GM12864 (cell line): ENCODE measurements around the gene TM4SF1.

Experiments used
- DNase-seq: peaks from one replicate; pipeline ENCODE4 v3.0.0-alpha.2; 2011; ENCODE audit warnings: low read depth
- H3K4me3 ChIP-seq: 2 replicates; pipeline ENCODE4 v1.5.1; 2011; ENCODE audit warnings: mild to moderate bottlenecking, low read depth, low read length, control low read depth
- TF ChIP-seq, protein P1 (sequence below): IDR thresholded peaks from 2 replicates; pipeline ENCODE4 v1.5.1; 2011; ENCODE audit warnings: low read depth, mild to moderate bottlenecking, moderate library complexity, low read length, control low read depth, inconsistent platforms; ENCODE audit errors: missing control alignments

Gene TM4SF1, protein sequence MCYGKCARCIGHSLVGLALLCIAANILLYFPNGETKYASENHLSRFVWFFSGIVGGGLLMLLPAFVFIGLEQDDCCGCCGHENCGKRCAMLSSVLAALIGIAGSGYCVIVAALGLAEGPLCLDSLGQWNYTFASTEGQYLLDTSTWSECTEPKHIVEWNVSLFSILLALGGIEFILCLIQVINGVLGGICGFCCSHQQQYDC

GRCh38 chr3:149377408-149378364 lies at the start of gene TM4SF1:
Gene TM4SF1 (minus strand): TSS chr3:149377649. CDS start chr3:149377547, 102 bp downstream.
- H3K4me3 ChIP-seq, result no peak within 1 kb of the TSS
- TF ChIP-seq, protein P1, sequence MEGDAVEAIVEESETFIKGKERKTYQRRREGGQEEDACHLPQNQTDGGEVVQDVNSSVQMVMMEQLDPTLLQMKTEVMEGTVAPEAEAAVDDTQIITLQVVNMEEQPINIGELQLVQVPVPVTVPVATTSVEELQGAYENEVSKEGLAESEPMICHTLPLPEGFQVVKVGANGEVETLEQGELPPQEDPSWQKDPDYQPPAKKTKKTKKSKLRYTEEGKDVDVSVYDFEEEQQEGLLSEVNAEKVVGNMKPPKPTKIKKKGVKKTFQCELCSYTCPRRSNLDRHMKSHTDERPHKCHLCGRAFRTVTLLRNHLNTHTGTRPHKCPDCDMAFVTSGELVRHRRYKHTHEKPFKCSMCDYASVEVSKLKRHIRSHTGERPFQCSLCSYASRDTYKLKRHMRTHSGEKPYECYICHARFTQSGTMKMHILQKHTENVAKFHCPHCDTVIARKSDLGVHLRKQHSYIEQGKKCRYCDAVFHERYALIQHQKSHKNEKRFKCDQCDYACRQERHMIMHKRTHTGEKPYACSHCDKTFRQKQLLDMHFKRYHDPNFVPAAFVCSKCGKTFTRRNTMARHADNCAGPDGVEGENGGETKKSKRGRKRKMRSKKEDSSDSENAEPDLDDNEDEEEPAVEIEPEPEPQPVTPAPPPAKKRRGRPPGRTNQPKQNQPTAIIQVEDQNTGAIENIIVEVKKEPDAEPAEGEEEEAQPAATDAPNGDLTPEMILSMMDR, result no peak
- DNase-seq, result no peak

DNA sequence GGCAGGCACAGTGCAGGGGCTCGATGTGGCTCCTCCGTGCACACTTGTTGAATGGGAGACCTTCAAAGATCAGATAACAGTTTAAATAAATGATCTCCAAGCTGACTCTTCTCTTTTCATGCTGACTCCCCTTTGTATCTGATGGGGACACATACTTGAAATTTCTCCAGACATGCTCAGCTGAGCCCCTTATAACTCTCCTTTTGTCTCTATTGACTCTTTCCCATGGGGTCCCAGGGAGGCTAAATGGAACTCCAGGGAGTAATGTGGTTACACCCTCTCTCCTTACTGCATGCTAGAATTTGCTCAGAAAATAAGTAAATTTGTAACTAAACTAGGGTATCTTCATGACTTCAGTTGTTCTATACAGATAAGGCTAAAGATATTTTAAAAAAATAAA lies 48.9 kb upstream of the TM4SF1 start:
- H3K4me3 ChIP-seq, result no peak overlapping the region
- no peak for DNase-seq
- TF ChIP-seq, protein P1, result no peak

DNA sequence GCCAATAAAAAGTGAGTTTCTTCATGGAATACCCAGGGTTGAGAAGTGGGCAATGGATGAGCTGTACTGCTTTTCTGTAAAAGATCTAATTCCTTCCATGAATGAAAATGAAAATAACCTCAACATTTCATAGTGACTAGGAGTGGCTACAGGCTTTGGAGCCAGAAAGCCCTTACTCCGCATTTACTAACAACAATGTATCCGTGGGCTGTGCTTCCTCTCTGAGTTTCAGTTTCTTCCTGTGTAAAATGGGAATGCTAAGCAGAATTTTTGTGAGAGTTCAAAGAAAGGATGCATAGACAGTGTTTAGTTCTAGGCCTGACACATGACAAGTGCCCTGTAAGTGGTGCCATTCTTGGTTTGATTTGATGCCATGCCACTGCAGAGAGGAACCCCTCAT lies 47.5 kb upstream of the TM4SF1 start:
- DNase-seq, result no peak
- H3K4me3 ChIP-seq, result no peak overlapping the region
- TF ChIP-seq, protein P1, result no peak

DNA sequence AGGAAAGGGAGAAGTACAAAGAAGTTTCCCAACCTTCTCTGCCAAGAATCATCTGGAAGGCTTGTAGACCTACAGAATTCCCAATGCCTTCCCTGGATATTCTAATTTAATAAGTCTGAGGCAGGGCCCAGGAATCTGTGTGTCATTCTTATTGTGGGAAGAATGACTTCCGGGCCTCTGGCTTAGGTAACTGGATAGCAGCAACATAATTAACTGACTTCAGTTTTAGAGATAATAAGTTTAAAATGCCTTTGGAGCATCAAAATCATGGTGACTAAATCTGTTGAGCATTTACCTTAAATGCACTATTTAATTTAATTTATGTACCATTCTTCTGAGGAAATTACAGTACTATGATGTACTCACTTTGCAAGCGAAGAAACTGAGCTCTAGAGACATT lies 44.3 kb upstream of the TM4SF1 start:
- H3K4me3 ChIP-seq, result no peak overlapping the region
- DNase-seq, result no peak
- TF ChIP-seq, protein P1, result no peak

DNA sequence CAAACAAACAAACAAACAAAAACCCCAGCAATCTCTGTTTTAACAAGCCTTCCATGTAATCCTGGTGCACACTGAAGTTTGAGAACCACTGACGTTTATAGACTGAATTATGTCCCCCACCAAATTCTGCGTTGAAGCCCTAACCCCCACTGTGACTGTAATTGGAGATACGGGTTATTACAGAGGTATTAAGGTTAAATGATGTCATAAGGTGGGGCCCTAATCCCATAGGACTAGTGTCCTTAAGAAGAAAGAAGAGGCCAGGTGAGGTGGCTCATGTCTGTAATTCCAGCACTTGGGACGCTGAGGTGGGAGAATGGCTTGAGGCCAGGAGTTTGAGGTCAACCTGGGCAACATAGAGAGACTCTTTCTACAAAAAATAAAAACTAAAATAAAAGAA lies 42.4 kb upstream of the TM4SF1 start:
- no peak for DNase-seq
- TF ChIP-seq, protein P1, result no peak
- no peak overlapping the region for H3K4me3 ChIP-seq

DNA sequence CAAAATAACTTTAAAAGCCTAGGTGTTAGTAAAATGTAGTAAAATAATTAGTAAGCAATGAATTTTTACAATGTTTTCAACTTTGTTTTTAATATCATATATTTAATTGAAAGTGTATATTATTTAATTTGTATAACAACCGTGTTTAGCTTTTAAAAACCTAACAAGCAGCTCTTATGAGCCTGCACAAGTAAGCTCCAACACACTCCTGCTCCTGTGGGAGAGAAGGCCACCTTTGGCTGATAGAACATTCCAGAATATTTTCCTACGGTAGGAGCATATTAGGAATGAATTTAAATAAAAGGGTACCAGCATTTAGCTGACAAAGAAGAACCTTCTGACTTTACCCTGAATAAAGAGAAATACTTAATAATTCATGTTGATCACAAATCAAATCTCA lies 40.3 kb upstream of the TM4SF1 start:
- no peak for DNase-seq
- H3K4me3 ChIP-seq, result no peak overlapping the region
- TF ChIP-seq, protein P1, result no peak
